ENCODE results near the gene VPREB1.

VPREB1 gene

GRCh38 chr22:22239311-22239939, 5.2 kb upstream of the VPREB1 start:
- Histone ChIP-seq H3K27me3 (replicated peaks) (peaks cover 2% of the 10 kb centered on the region), H3K4me3 (ENCODE audit: low read depth, low read length) (no peak overlapping the region), H3K27ac (no peak overlapping the region), H3K36me3 (replicated peaks) (no peaks in the 10 kb centered on the region)
- TF ChIP-seq, protein P1, sequence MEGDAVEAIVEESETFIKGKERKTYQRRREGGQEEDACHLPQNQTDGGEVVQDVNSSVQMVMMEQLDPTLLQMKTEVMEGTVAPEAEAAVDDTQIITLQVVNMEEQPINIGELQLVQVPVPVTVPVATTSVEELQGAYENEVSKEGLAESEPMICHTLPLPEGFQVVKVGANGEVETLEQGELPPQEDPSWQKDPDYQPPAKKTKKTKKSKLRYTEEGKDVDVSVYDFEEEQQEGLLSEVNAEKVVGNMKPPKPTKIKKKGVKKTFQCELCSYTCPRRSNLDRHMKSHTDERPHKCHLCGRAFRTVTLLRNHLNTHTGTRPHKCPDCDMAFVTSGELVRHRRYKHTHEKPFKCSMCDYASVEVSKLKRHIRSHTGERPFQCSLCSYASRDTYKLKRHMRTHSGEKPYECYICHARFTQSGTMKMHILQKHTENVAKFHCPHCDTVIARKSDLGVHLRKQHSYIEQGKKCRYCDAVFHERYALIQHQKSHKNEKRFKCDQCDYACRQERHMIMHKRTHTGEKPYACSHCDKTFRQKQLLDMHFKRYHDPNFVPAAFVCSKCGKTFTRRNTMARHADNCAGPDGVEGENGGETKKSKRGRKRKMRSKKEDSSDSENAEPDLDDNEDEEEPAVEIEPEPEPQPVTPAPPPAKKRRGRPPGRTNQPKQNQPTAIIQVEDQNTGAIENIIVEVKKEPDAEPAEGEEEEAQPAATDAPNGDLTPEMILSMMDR (IDR thresholded peaks at IDR 0.05; ENCODE audit: low read depth, low read length, missing control alignments), result no peak
- no peak for DNase-seq
- in situ Hi-C loops (cut with HindIII; ENCODE audit: low pct_ligation_motif_present, low sequenced_read_pairs), result no loop called here

- in situ Hi-C loops (cut with HindIII; ENCODE audit: low pct_ligation_motif_present, low sequenced_read_pairs), result no loop called here
- Histone ChIP-seq H3K4me3 (ENCODE audit: low read depth, low read length) (no peak overlapping the region), H3K27me3 (replicated peaks) (peaks cover 2% of the 10 kb centered on the region), H3K36me3 (replicated peaks) (no peaks in the 10 kb centered on the region), H3K27ac (no peak overlapping the region)
- no peak for DNase-seq
- TF ChIP-seq, protein P1 (IDR thresholded peaks at IDR 0.05; ENCODE audit: low read depth, low read length, missing control alignments), result no peak
Measured at GRCh38 chr22:22241554-22241898, 3.1 kb upstream of the VPREB1 start.

DNA sequence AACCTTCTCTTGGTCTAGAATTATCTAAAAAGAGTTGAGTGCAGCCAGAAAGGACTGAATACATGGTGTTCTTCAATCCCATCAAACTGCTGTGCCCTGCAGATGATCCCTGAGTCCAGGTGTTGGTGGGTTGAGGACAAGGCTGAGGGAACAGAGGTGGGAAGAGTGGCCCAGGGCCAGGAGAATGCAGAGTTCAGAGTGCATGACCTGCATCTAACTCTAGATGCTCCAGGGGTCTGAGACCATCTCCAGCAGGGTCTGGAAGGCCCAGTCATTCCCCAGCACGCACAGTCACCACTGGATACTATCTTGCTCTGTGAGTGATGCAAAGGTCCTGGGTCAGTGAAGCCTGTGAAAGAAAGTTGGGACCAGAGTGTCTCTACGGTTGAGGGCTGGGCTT, 2.1 kb upstream of the VPREB1 start:
- H3K27ac ChIP-seq, result no peak overlapping the region
- TF ChIP-seq, protein P1 (IDR thresholded peaks at IDR 0.05; ENCODE audit: low read depth, low read length, missing control alignments), result no peak
- H3K4me3 ChIP-seq (ENCODE audit: low read depth, low read length), result no peak overlapping the region
- peaks cover 2% of the 10 kb centered on the region for H3K27me3 ChIP-seq (replicated peaks)
- H3K36me3 ChIP-seq (replicated peaks), result no peaks in the 10 kb centered on the region
- in situ Hi-C loops (cut with HindIII; ENCODE audit: low pct_ligation_motif_present, low sequenced_read_pairs), result no loop called here
- no peak for DNase-seq

DNA sequence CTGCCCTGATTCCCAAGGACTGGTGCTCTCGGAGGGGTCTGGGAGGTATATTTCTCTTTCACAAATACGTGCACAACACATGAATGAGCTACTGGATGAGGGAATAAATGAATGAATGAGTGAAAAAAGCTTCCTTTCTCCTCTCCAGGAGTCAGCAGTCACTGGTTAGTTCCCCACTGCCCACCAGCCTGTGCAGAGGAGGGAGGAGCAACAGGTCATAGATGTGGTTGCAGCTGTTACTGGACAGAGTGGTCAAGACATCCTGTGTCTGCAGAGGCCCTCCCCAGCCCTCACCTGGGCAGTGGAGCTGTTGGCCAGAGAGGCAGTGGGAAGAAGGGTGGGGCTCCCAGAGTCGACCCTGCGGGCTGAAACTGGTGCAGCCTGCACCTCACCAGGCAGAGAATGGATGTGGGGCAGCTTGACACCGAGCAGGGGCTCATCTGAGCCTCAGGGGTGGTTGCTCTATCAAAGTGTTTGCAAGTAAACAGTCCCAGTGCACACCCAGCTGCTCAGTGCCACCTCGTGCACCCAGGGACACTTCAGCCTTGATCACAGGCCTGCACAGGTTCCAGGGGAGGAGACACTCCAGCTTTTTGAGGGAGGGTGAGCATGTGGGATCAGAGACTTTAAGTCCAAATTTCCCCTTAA, 1.4 kb upstream of the VPREB1 start:
- Histone ChIP-seq H3K36me3 (replicated peaks) (no peaks in the 10 kb centered on the region), H3K4me3 (ENCODE audit: low read depth, low read length) (no peak overlapping the region), H3K27me3 (replicated peaks) (peaks cover 6% of the 10 kb centered on the region), H3K27ac (no peak overlapping the region)
- DNase-seq, result no peak
- in situ Hi-C loops (cut with HindIII; ENCODE audit: low pct_ligation_motif_present, low sequenced_read_pairs), result no loop called here
- TF ChIP-seq, protein P1 (IDR thresholded peaks at IDR 0.05; ENCODE audit: low read depth, low read length, missing control alignments), result no peak

DNA sequence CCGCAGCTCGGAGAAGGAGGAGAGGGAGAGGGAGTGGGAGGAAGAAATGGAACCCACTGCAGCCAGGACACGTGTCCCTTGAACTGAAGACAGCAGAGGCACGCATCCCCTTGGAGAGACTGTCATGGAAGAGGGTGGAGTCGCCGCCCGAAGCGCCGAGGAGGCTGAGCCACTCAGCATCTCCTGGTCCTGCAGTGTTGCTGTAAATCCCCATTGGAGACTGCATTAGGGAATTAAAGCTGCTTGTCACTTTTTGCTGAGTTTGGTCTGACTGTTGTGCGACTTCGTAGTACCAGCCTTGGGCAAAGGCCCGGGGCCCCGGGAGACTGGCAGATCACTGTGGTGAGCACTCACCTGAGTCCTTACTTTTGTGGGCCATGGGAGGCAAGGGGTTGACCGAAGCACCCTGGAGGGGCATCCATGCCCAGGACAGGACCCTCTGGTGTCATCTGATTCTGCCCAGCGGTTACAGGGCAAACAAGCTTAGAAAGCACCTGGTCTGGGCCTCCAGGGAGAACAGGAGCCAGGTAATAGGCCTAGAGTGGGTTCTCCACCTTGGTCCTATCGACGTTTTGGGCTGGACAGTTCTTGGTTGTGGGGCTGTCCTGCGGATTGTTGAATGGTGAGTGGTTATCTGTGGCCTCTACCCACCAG, 797 bp downstream of the VPREB1 start:
- Histone ChIP-seq H3K4me3 (ENCODE audit: low read depth, low read length) (no peak overlapping the region), H3K36me3 (replicated peaks) (no peaks in the 10 kb centered on the region), H3K27ac (no peak overlapping the region), H3K27me3 (replicated peaks) (peaks cover 7% of the 10 kb centered on the region)
- in situ Hi-C loops (cut with HindIII; ENCODE audit: low pct_ligation_motif_present, low sequenced_read_pairs), result no loop called here
- TF ChIP-seq, protein P1 (IDR thresholded peaks at IDR 0.05; ENCODE audit: low read depth, low read length, missing control alignments), result no peak
- DNase-seq, result no peak

Data from brain microvascular endothelial cell (primary cell).